H9 (cell line): ENCODE data around the gene CYP2C18. TPM values are rescaled to one million over a fixed set of nuclear protein-coding genes. Genes with fewer than 3 reads are reported as not detected.

Experiments
- DNase-seq: peaks from one replicate; pipeline ENCODE4 v3.0.0-alpha.2; 2017
- H2AFZ ChIP-seq: one replicate; pipeline ENCODE4 v1.6.1; 2013; ENCODE audit warnings: mild to moderate bottlenecking, low read length, control low read depth, moderate library complexity
- H2AK5ac ChIP-seq: 2 replicates; pipeline ENCODE4 v1.6.1; 2013; ENCODE audit warnings: low read length, control low read depth, mixed read lengths; ENCODE audit not compliant: insufficient read length
- H2BK120ac ChIP-seq: one replicate; pipeline ENCODE4 v1.6.1; 2013; ENCODE audit warnings: low read depth, mild to moderate bottlenecking, low read length, control low read depth, inconsistent platforms; ENCODE audit not compliant: poor library complexity, severe bottlenecking
- H2BK12ac ChIP-seq: 2 replicates; pipeline ENCODE4 v1.6.1; 2013; ENCODE audit warnings: low read length, control low read depth, mixed read lengths, low read depth; ENCODE audit not compliant: insufficient read length
- H2BK15ac ChIP-seq: 2 replicates; pipeline ENCODE4 v1.6.1; 2013; ENCODE audit warnings: low read depth, low read length, control low read depth
- H2BK20ac ChIP-seq: one replicate; pipeline ENCODE4 v1.6.1; 2013; ENCODE audit warnings: low read depth, mild to moderate bottlenecking, low read length, control low read depth, inconsistent platforms; ENCODE audit not compliant: poor library complexity, severe bottlenecking
- H2BK5ac ChIP-seq: 2 replicates; pipeline ENCODE4 v1.6.1; 2013; ENCODE audit warnings: low read length, control low read depth, mixed read lengths; ENCODE audit not compliant: insufficient read length
- H3K14ac ChIP-seq: 2 replicates; pipeline ENCODE4 v1.6.1; 2013; ENCODE audit warnings: low read length, control low read depth; ENCODE audit not compliant: insufficient read depth
- H3K18ac ChIP-seq: 2 replicates; pipeline ENCODE4 v1.6.1; 2013; ENCODE audit warnings: low read depth, mild to moderate bottlenecking, mixed read lengths, low read length, control low read depth; ENCODE audit not compliant: insufficient read length
- H3K23ac ChIP-seq: 2 replicates; pipeline ENCODE4 v1.6.1; 2013; ENCODE audit warnings: low read length, control low read depth, mixed read lengths, low read depth; ENCODE audit not compliant: insufficient read length
- H3K23me2 ChIP-seq: 2 replicates; pipeline ENCODE4 v1.6.1; 2013; ENCODE audit warnings: low read depth, mild to moderate bottlenecking, mixed read lengths, low read length, control low read depth; ENCODE audit not compliant: insufficient read length, poor library complexity, severe bottlenecking
- H3K27ac ChIP-seq: 2 replicates; pipeline ENCODE4 v1.5.1; 2013; ENCODE audit warnings: low read length, control low read depth, mixed read lengths, low read depth; ENCODE audit not compliant: insufficient read length
- H3K27me3 ChIP-seq: 2 replicates; pipeline ENCODE4 v1.6.1; 2013; ENCODE audit warnings: low read length, control low read depth, inconsistent platforms; ENCODE audit not compliant: insufficient read depth
- H3K4ac ChIP-seq: 2 replicates; pipeline ENCODE4 v1.6.1; 2013; ENCODE audit warnings: low read depth, mild to moderate bottlenecking, control low read depth, inconsistent platforms, low read length, moderate library complexity
- H3K4me1 ChIP-seq: 2 replicates; pipeline ENCODE4 v1.6.1; 2013; ENCODE audit warnings: low read length, control low read depth, inconsistent platforms; ENCODE audit not compliant: insufficient read depth
- H3K4me2 ChIP-seq: 2 replicates; pipeline ENCODE4 v1.6.1; 2013; ENCODE audit warnings: low read length, control low read depth, mixed read lengths; ENCODE audit not compliant: insufficient read length, insufficient read depth
- H3K56ac ChIP-seq: 2 replicates; pipeline ENCODE4 v1.6.1; 2013; ENCODE audit warnings: low read depth, mild to moderate bottlenecking, mixed read lengths, low read length, control low read depth; ENCODE audit not compliant: insufficient read length
- H3K79me1 ChIP-seq: 2 replicates; pipeline ENCODE4 v1.6.1; 2013; ENCODE audit warnings: low read depth, mild to moderate bottlenecking, moderate library complexity, low read length, control low read depth, inconsistent platforms; ENCODE audit not compliant: insufficient read depth, poor library complexity, severe bottlenecking
- H3K79me2 ChIP-seq: 2 replicates; pipeline ENCODE4 v1.6.1; 2013; ENCODE audit warnings: low read length, control low read depth, inconsistent platforms; ENCODE audit not compliant: insufficient read depth
- H3K9ac ChIP-seq: 2 replicates; pipeline ENCODE4 v1.6.1; 2013; ENCODE audit warnings: low read length, control low read depth, mixed read lengths; ENCODE audit not compliant: insufficient read length; ENCODE audit errors: extremely low read depth
- H3K9me3 ChIP-seq: one replicate; pipeline ENCODE4 v1.6.1; 2013; ENCODE audit warnings: low read depth, low read length, inconsistent platforms; ENCODE audit not compliant: control insufficient read depth
- H3T11ph ChIP-seq: one replicate; pipeline ENCODE4 v1.6.1; 2013; ENCODE audit warnings: mild to moderate bottlenecking, low read length, control low read depth, inconsistent platforms
- H4K20me1 ChIP-seq: one replicate; pipeline ENCODE4 v1.6.1; 2013; ENCODE audit not compliant: control insufficient read depth, insufficient read length, insufficient read depth
- H4K5ac ChIP-seq: 2 replicates; pipeline ENCODE4 v1.6.1; 2013; ENCODE audit warnings: low read depth, mild to moderate bottlenecking, mixed read lengths, low read length, control low read depth; ENCODE audit not compliant: insufficient read length
- H4K8ac ChIP-seq: replicated peaks from 2 replicates; pipeline ENCODE4 v1.6.1; 2013; ENCODE audit warnings: low read length, control low read depth, mixed read lengths, low read depth; ENCODE audit not compliant: insufficient read length
- H4K91ac ChIP-seq: 2 replicates; pipeline ENCODE4 v1.6.1; 2013; ENCODE audit warnings: low read depth, mild to moderate bottlenecking, moderate library complexity, mixed read lengths, low read length, control low read depth; ENCODE audit not compliant: insufficient read length
- H3K27ac Mint-ChIP-seq, 3 experiments: 2 replicates in 2 of 3; 3 replicates in 1 of 3; pipeline ENCODE4 v1.8.0; 2020 to 2021; ENCODE audit warnings: mixed read lengths in 3 of 3, mild to moderate bottlenecking in 1 of 3, moderate library complexity in 1 of 3
- H3K27me3 Mint-ChIP-seq: 2 replicates; pipeline ENCODE4 v1.8.0; 2021; ENCODE audit warnings: low read depth, mild to moderate bottlenecking, moderate library complexity, mixed read lengths
- H3K36me3 Mint-ChIP-seq, 3 experiments: 2 replicates in 2 of 3; 3 replicates in 1 of 3; pipeline ENCODE4 v1.8.0; 2020 to 2021; ENCODE audit warnings: low read depth in 3 of 3, mixed read lengths in 3 of 3; ENCODE audit not compliant: insufficient read depth in 1 of 3
- H3K4me1 Mint-ChIP-seq, 2 experiments: 2 replicates each; pipeline ENCODE4 v1.8.0; 2020; ENCODE audit warnings: mixed read lengths in 2 of 2
- H3K4me3 Mint-ChIP-seq, 2 experiments: 2 replicates in 1 of 2; 3 replicates in 1 of 2; pipeline ENCODE4 v1.8.0; 2020 to 2021; ENCODE audit warnings: mild to moderate bottlenecking in 2 of 2, mixed read lengths in 2 of 2, moderate library complexity in 1 of 2
- H3K9me3 Mint-ChIP-seq, 2 experiments: 2 replicates in 1 of 2; 3 replicates in 1 of 2; pipeline ENCODE4 v1.8.0; 2020; ENCODE audit warnings: mild to moderate bottlenecking in 2 of 2, mixed read lengths in 2 of 2, moderate library complexity in 1 of 2
- CTCF ChIP-seq: fragments of 200-600 bp; sonication (generic); conservative IDR thresholded peaks from 3 replicates; pipeline ENCODE4 v1.8.0; 2021; ENCODE audit warnings: antibody characterized with exemption, mild to moderate bottlenecking
- WGBS: extraction: QIAGEN DNeasy Blood & Tissue Kit; methylation state at CpG from one replicate; pipeline ENCODE4 v1.1.7; 2013; ENCODE audit warnings: missing lambda C conversion rate, low lambda C conversion rate, mixed read lengths; ENCODE audit not compliant: insufficient read length; ENCODE audit errors: extremely low coverage; 5-methylcytosine and 5-hydroxymethylcytosine counted together
- total RNA-seq: library from RNA; stranded (reverse); gene quantifications from 2 replicates; pipeline ENCODE4 v1.2.1, GENCODE V29; 2021

CYP2C18 gene
- total RNA-seq, 1 experiment from 2014 or later: 0.09 TPM

GRCh38 chr10:94706089-94706488 is 22.6 kb downstream of the CYP2C18 start:
- Histone ChIP-seq H2AK5ac (no peak overlapping the region), H3K23ac (no peak overlapping the region), H3K79me1 (no peaks in the 10 kb centered on the region), H3K9ac (no peak overlapping the region), H3K27me3 (no peaks in the 10 kb centered on the region), H3K4ac (no peak overlapping the region), H4K5ac (no peak overlapping the region), H4K8ac (no peak overlapping the region), H3K23me2 (no peaks in the 10 kb centered on the region), H3K79me2 (no peaks in the 10 kb centered on the region), H3K18ac (no peak overlapping the region), H3K4me2 (no peak overlapping the region), H4K20me1 (no peaks in the 10 kb centered on the region), H2BK120ac (no peak overlapping the region), H2AFZ (no peak overlapping the region), H3T11ph (no peak overlapping the region), H3K4me1 (no peaks in the 10 kb centered on the region), H3K14ac (no peak overlapping the region), H2BK20ac (no peak overlapping the region), H3K27ac (no peak overlapping the region), H2BK12ac (no peak overlapping the region), H3K56ac (no peak overlapping the region), H2BK5ac (no peak overlapping the region), H2BK15ac (no peak overlapping the region), H4K91ac (no peak overlapping the region), H3K9me3 (no peaks in the 10 kb centered on the region)
- no peaks in the 10 kb centered on the region for H3K4me1 Mint-ChIP-seq
- H3K27ac Mint-ChIP-seq: no peak overlapping the region
- peaks cover 2 to 14% of the 10 kb centered on the region in 2 experiments; a peak in 4 of 5 replicates for H3K9me3 Mint-ChIP-seq
- H3K27me3 Mint-ChIP-seq: no peaks in the 10 kb centered on the region
- no peaks in the 10 kb centered on the region for H3K36me3 Mint-ChIP-seq
- no CpG with 5 or more reads among the region's 1 CpG for WGBS
- DNase-seq: no peak
- TF ChIP-seq CTCF: no peak
- no peak overlapping the region for H3K4me3 Mint-ChIP-seq
